NCI-H774 (cell line): ENCODE measurements around the gene RAD23B.

Experiments used
- DNase-seq: peaks from one replicate; lab custom pipeline; 2025; lab: John Stamatoyannopoulos, UW

Gene RAD23B

DNA sequence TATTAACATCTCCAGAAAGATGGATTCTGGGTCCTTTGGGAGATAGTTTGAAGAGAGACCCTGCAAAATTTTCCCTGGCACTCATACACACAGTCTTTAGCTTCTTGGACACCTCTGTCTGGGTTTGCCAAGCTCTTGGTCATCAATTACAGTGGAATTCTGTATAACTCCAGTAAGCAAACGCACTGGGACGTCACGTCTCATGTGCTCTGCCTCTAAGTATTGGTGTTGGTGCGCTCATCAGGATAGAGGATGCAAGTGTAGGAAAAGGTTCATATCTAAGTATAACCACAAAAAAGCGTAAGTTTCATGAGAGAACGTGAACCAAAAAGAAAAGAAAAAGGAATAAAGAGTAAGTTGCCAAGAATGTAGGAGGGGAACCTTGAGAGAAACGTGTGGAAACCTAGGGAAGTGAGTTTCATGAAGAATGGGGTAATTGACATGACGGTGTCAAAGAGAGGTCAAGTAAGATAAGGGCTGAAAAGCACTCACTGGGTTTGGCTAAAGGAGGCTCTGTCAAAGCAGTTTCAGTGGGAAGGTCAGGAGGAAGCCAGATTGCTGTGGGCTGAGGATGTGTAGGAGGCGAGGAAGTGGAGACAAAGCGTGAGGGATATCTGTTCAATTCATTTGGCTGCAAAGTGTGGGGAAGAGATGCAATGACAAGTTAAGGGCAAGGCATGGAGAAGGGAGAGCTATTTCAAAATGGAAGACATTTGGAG is 92.7 kb downstream of the RAD23B start:
- no peak for DNase-seq

DNA sequence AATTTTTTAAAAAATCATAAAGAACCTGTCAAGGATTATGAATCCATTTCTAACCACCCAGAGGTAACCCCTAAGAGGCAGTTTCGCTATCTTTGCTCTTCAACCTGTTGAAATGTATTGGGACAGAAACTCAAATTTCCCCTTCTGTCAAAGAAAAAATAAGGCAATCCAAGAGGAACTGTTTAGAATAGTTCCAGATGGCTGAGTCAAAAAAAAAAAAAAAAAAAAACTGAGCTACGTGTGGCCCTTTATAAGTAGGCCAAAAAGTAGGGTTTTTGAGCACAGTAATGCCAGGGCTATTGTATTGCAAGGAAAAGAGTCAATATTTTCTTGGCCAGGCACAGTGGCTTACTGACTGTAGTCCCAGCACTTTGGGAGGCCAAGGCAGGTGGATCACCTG is 94.9 kb downstream of the RAD23B start:
- DNase-seq = no peak
